H9 (cell line): ENCODE measurements around the gene ARHGAP8. TPM values are rescaled to one million over a fixed set of nuclear protein-coding genes. Genes with fewer than 3 reads are reported as not detected.

ENCODE experiments used
- DNase-seq: peaks from one replicate; pipeline ENCODE4 v3.0.0-alpha.2; 2017
- H2AFZ ChIP-seq: one replicate; pipeline ENCODE4 v1.6.1; 2013; ENCODE audit warnings: mild to moderate bottlenecking, low read length, control low read depth, moderate library complexity
- H2AK5ac ChIP-seq: 2 replicates; pipeline ENCODE4 v1.6.1; 2013; ENCODE audit warnings: low read length, control low read depth, mixed read lengths; ENCODE audit not compliant: insufficient read length
- H2BK120ac ChIP-seq: one replicate; pipeline ENCODE4 v1.6.1; 2013; ENCODE audit warnings: low read depth, mild to moderate bottlenecking, low read length, control low read depth, inconsistent platforms; ENCODE audit not compliant: poor library complexity, severe bottlenecking
- H2BK12ac ChIP-seq: 2 replicates; pipeline ENCODE4 v1.6.1; 2013; ENCODE audit warnings: low read length, control low read depth, mixed read lengths, low read depth; ENCODE audit not compliant: insufficient read length
- H2BK15ac ChIP-seq: 2 replicates; pipeline ENCODE4 v1.6.1; 2013; ENCODE audit warnings: low read depth, low read length, control low read depth
- H2BK20ac ChIP-seq: one replicate; pipeline ENCODE4 v1.6.1; 2013; ENCODE audit warnings: low read depth, mild to moderate bottlenecking, low read length, control low read depth, inconsistent platforms; ENCODE audit not compliant: poor library complexity, severe bottlenecking
- H2BK5ac ChIP-seq: 2 replicates; pipeline ENCODE4 v1.6.1; 2013; ENCODE audit warnings: low read length, control low read depth, mixed read lengths; ENCODE audit not compliant: insufficient read length
- H3K14ac ChIP-seq: 2 replicates; pipeline ENCODE4 v1.6.1; 2013; ENCODE audit warnings: low read length, control low read depth; ENCODE audit not compliant: insufficient read depth
- H3K18ac ChIP-seq: 2 replicates; pipeline ENCODE4 v1.6.1; 2013; ENCODE audit warnings: low read depth, mild to moderate bottlenecking, mixed read lengths, low read length, control low read depth; ENCODE audit not compliant: insufficient read length
- H3K23ac ChIP-seq: 2 replicates; pipeline ENCODE4 v1.6.1; 2013; ENCODE audit warnings: low read length, control low read depth, mixed read lengths, low read depth; ENCODE audit not compliant: insufficient read length
- H3K23me2 ChIP-seq: 2 replicates; pipeline ENCODE4 v1.6.1; 2013; ENCODE audit warnings: low read depth, mild to moderate bottlenecking, mixed read lengths, low read length, control low read depth; ENCODE audit not compliant: insufficient read length, poor library complexity, severe bottlenecking
- H3K27ac ChIP-seq: 2 replicates; pipeline ENCODE4 v1.5.1; 2013; ENCODE audit warnings: low read length, control low read depth, mixed read lengths, low read depth; ENCODE audit not compliant: insufficient read length
- H3K27me3 ChIP-seq: 2 replicates; pipeline ENCODE4 v1.6.1; 2013; ENCODE audit warnings: low read length, control low read depth, inconsistent platforms; ENCODE audit not compliant: insufficient read depth
- H3K4ac ChIP-seq: 2 replicates; pipeline ENCODE4 v1.6.1; 2013; ENCODE audit warnings: low read depth, mild to moderate bottlenecking, control low read depth, inconsistent platforms, low read length, moderate library complexity
- H3K4me1 ChIP-seq: 2 replicates; pipeline ENCODE4 v1.6.1; 2013; ENCODE audit warnings: low read length, control low read depth, inconsistent platforms; ENCODE audit not compliant: insufficient read depth
- H3K4me2 ChIP-seq: 2 replicates; pipeline ENCODE4 v1.6.1; 2013; ENCODE audit warnings: low read length, control low read depth, mixed read lengths; ENCODE audit not compliant: insufficient read length, insufficient read depth
- H3K56ac ChIP-seq: 2 replicates; pipeline ENCODE4 v1.6.1; 2013; ENCODE audit warnings: low read depth, mild to moderate bottlenecking, mixed read lengths, low read length, control low read depth; ENCODE audit not compliant: insufficient read length
- H3K79me1 ChIP-seq: 2 replicates; pipeline ENCODE4 v1.6.1; 2013; ENCODE audit warnings: low read depth, mild to moderate bottlenecking, moderate library complexity, low read length, control low read depth, inconsistent platforms; ENCODE audit not compliant: insufficient read depth, poor library complexity, severe bottlenecking
- H3K79me2 ChIP-seq: 2 replicates; pipeline ENCODE4 v1.6.1; 2013; ENCODE audit warnings: low read length, control low read depth, inconsistent platforms; ENCODE audit not compliant: insufficient read depth
- H3K9ac ChIP-seq: 2 replicates; pipeline ENCODE4 v1.6.1; 2013; ENCODE audit warnings: low read length, control low read depth, mixed read lengths; ENCODE audit not compliant: insufficient read length; ENCODE audit errors: extremely low read depth
- H3K9me3 ChIP-seq: one replicate; pipeline ENCODE4 v1.6.1; 2013; ENCODE audit warnings: low read depth, low read length, inconsistent platforms; ENCODE audit not compliant: control insufficient read depth
- H3T11ph ChIP-seq: one replicate; pipeline ENCODE4 v1.6.1; 2013; ENCODE audit warnings: mild to moderate bottlenecking, low read length, control low read depth, inconsistent platforms
- H4K20me1 ChIP-seq: one replicate; pipeline ENCODE4 v1.6.1; 2013; ENCODE audit not compliant: control insufficient read depth, insufficient read length, insufficient read depth
- H4K5ac ChIP-seq: 2 replicates; pipeline ENCODE4 v1.6.1; 2013; ENCODE audit warnings: low read depth, mild to moderate bottlenecking, mixed read lengths, low read length, control low read depth; ENCODE audit not compliant: insufficient read length
- H4K8ac ChIP-seq: replicated peaks from 2 replicates; pipeline ENCODE4 v1.6.1; 2013; ENCODE audit warnings: low read length, control low read depth, mixed read lengths, low read depth; ENCODE audit not compliant: insufficient read length
- H4K91ac ChIP-seq: 2 replicates; pipeline ENCODE4 v1.6.1; 2013; ENCODE audit warnings: low read depth, mild to moderate bottlenecking, moderate library complexity, mixed read lengths, low read length, control low read depth; ENCODE audit not compliant: insufficient read length
- H3K27ac Mint-ChIP-seq, 3 experiments: 2 replicates in 2 of 3; 3 replicates in 1 of 3; pipeline ENCODE4 v1.8.0; 2020 to 2021; ENCODE audit warnings: mixed read lengths in 3 of 3, mild to moderate bottlenecking in 1 of 3, moderate library complexity in 1 of 3
- H3K27me3 Mint-ChIP-seq: 2 replicates; pipeline ENCODE4 v1.8.0; 2021; ENCODE audit warnings: low read depth, mild to moderate bottlenecking, moderate library complexity, mixed read lengths
- H3K36me3 Mint-ChIP-seq, 3 experiments: 2 replicates in 2 of 3; 3 replicates in 1 of 3; pipeline ENCODE4 v1.8.0; 2020 to 2021; ENCODE audit warnings: low read depth in 3 of 3, mixed read lengths in 3 of 3; ENCODE audit not compliant: insufficient read depth in 1 of 3
- H3K4me1 Mint-ChIP-seq, 2 experiments: 2 replicates each; pipeline ENCODE4 v1.8.0; 2020; ENCODE audit warnings: mixed read lengths in 2 of 2
- H3K4me3 Mint-ChIP-seq, 2 experiments: 2 replicates in 1 of 2; 3 replicates in 1 of 2; pipeline ENCODE4 v1.8.0; 2020 to 2021; ENCODE audit warnings: mild to moderate bottlenecking in 2 of 2, mixed read lengths in 2 of 2, moderate library complexity in 1 of 2
- H3K9me3 Mint-ChIP-seq, 2 experiments: 2 replicates in 1 of 2; 3 replicates in 1 of 2; pipeline ENCODE4 v1.8.0; 2020; ENCODE audit warnings: mild to moderate bottlenecking in 2 of 2, mixed read lengths in 2 of 2, moderate library complexity in 1 of 2
- CTCF ChIP-seq: fragments of 200-600 bp; sonication (generic); conservative IDR thresholded peaks from 3 replicates; pipeline ENCODE4 v1.8.0; 2021; ENCODE audit warnings: antibody characterized with exemption, mild to moderate bottlenecking
- WGBS: extraction: QIAGEN DNeasy Blood & Tissue Kit; methylation state at CpG from one replicate; pipeline ENCODE4 v1.1.7; 2013; ENCODE audit warnings: missing lambda C conversion rate, low lambda C conversion rate, mixed read lengths; ENCODE audit not compliant: insufficient read length; ENCODE audit errors: extremely low coverage; 5-methylcytosine and 5-hydroxymethylcytosine counted together
- total RNA-seq: library from RNA; stranded (reverse); gene quantifications from 2 replicates; pipeline ENCODE4 v1.2.1, GENCODE V29; 2021

ARHGAP8 gene
- total RNA-seq, 1 experiment from 2014 or later = 35.4 TPM

GRCh38 chr22:44787832-44788231, 35.5 kb downstream of the ARHGAP8 start:
- Histone ChIP-seq H3T11ph (no peak overlapping the region), H2BK20ac (no peak overlapping the region), H4K20me1 (no peaks in the 10 kb centered on the region), H3K23me2 (no peaks in the 10 kb centered on the region), H2AK5ac (no peak overlapping the region), H2BK12ac (no peak overlapping the region), H3K27ac (no peak overlapping the region), H3K9me3 (no peaks in the 10 kb centered on the region), H2AFZ (no peak overlapping the region), H4K5ac (no peak overlapping the region), H3K9ac (no peak overlapping the region), H3K79me1 (peaks cover 2% of the 10 kb centered on the region), H3K56ac (no peak overlapping the region), H2BK5ac (no peak overlapping the region), H3K18ac (no peak overlapping the region), H3K4me1 (no peaks in the 10 kb centered on the region), H3K27me3 (no peaks in the 10 kb centered on the region), H3K79me2 (no peaks in the 10 kb centered on the region), H3K23ac (no peak overlapping the region), H2BK15ac (no peak overlapping the region), H2BK120ac (no peak overlapping the region), H3K4ac (no peak overlapping the region), H3K4me2 (no peak overlapping the region), H4K8ac (no peak overlapping the region), H3K14ac (no peak overlapping the region), H4K91ac (no peak overlapping the region)
- Mint-ChIP-seq H3K27ac (no peak overlapping the region), H3K4me3 (no peak overlapping the region), H3K9me3 (peaks cover 0 to 2% of the 10 kb centered on the region in 2 experiments; a peak in 2 of 5 replicates), H3K36me3 (peaks cover 17 to 42% (median 38%) of the 10 kb centered on the region in 3 experiments), H3K27me3 (no peaks in the 10 kb centered on the region), H3K4me1 (peaks cover 11 to 27% of the 10 kb centered on the region in 2 experiments)
- DNase-seq = no peak
- no CpG with 5 or more reads among the region's 3 CpGs for WGBS
- no peak for TF ChIP-seq CTCF
